Measurements from ENCODE around the gene IVL.

The IVL gene

GRCh38 chr1:152899883-152900282, 8.5 kb upstream of the IVL start:
- Histone ChIP-seq H3K27ac (ENCODE audit: low read depth, low read length) (no peak overlapping the region), H3K27me3 (ENCODE audit: insufficient read depth, low read length) (no peaks in the 10 kb centered on the region), H3K9ac (ENCODE audit: low read depth, low read length) (no peak overlapping the region), H3K4me1 (ENCODE audit: insufficient read depth, low read length) (no peaks in the 10 kb centered on the region), H3K9me3 (ENCODE audit: insufficient read depth, low read depth, low read length) (peaks cover 90% of the 10 kb centered on the region), H3K4me3 (ENCODE audit: low read length) (no peak overlapping the region), H3K36me3 (ENCODE audit: insufficient read depth, low read length) (no peaks in the 10 kb centered on the region)
- 53% methylated on average over 2 of the region's 2 CpGs for WGBS

- WGBS: 86% methylated on average over 5 of the region's 5 CpGs
- no peak overlapping the region for H3K4me3 ChIP-seq (ENCODE audit: low read length)
Observed at GRCh38 chr1:152901631-152902030, 6.7 kb upstream of the IVL start.

GRCh38 chr1:152902636-152903035, 5.7 kb upstream of the IVL start:
- no peak overlapping the region for H3K4me3 ChIP-seq (ENCODE audit: low read length)
- no peak overlapping the region for H3K27ac ChIP-seq (ENCODE audit: low read depth, low read length)
- no peak overlapping the region for H3K9ac ChIP-seq (ENCODE audit: low read depth, low read length)
- H3K27me3 ChIP-seq (ENCODE audit: insufficient read depth, low read length): no peaks in the 10 kb centered on the region
- H3K4me1 ChIP-seq (ENCODE audit: insufficient read depth, low read length): no peaks in the 10 kb centered on the region
- H3K9me3 ChIP-seq (ENCODE audit: insufficient read depth, low read depth, low read length): peaks cover 82% of the 10 kb centered on the region
- H3K36me3 ChIP-seq (ENCODE audit: insufficient read depth, low read length): no peaks in the 10 kb centered on the region
- 60% methylated on average over 3 of the region's 4 CpGs for WGBS

More at GRCh38 chr1:152901631-152902030, 6.7 kb upstream of the IVL start:
- Histone ChIP-seq H3K36me3 (ENCODE audit: insufficient read depth, low read length) (no peaks in the 10 kb centered on the region), H3K9me3 (ENCODE audit: insufficient read depth, low read depth, low read length) (peaks cover 84% of the 10 kb centered on the region), H3K9ac (ENCODE audit: low read depth, low read length) (no peak overlapping the region), H3K27ac (ENCODE audit: low read depth, low read length) (no peak overlapping the region), H3K4me1 (ENCODE audit: insufficient read depth, low read length) (no peaks in the 10 kb centered on the region), H3K27me3 (ENCODE audit: insufficient read depth, low read length) (no peaks in the 10 kb centered on the region)

- no peak overlapping the region for H3K4me3 ChIP-seq (ENCODE audit: low read length)
- 74% methylated on average over 6 of the region's 7 CpGs for WGBS
Observed at GRCh38 chr1:152904688-152905440, 3.5 kb upstream of the IVL start.

GRCh38 chr1:152906023-152906565, 2.3 kb upstream of the IVL start:
- Histone ChIP-seq H3K27me3 (ENCODE audit: insufficient read depth, low read length) (no peaks in the 10 kb centered on the region), H3K4me1 (ENCODE audit: insufficient read depth, low read length) (no peaks in the 10 kb centered on the region), H3K9me3 (ENCODE audit: insufficient read depth, low read depth, low read length) (peaks cover 88% of the 10 kb centered on the region), H3K4me3 (ENCODE audit: low read length) (no peak overlapping the region), H3K27ac (ENCODE audit: low read depth, low read length) (no peak overlapping the region), H3K9ac (ENCODE audit: low read depth, low read length) (no peak overlapping the region), H3K36me3 (ENCODE audit: insufficient read depth, low read length) (no peaks in the 10 kb centered on the region)
- 71% methylated on average over 5 of the region's 5 CpGs for WGBS

More at GRCh38 chr1:152904688-152905440, 3.5 kb upstream of the IVL start:
- Histone ChIP-seq H3K27me3 (ENCODE audit: insufficient read depth, low read length) (no peaks in the 10 kb centered on the region), H3K4me1 (ENCODE audit: insufficient read depth, low read length) (no peaks in the 10 kb centered on the region), H3K36me3 (ENCODE audit: insufficient read depth, low read length) (no peaks in the 10 kb centered on the region), H3K9ac (ENCODE audit: low read depth, low read length) (no peak overlapping the region), H3K9me3 (ENCODE audit: insufficient read depth, low read depth, low read length) (peaks cover 86% of the 10 kb centered on the region), H3K27ac (ENCODE audit: low read depth, low read length) (no peak overlapping the region)

GRCh38 chr1:152909206-152909605, 860 bp downstream of the IVL start:
- Histone ChIP-seq H3K27ac (ENCODE audit: low read depth, low read length) (no peak overlapping the region), H3K9ac (ENCODE audit: low read depth, low read length) (no peak overlapping the region), H3K27me3 (ENCODE audit: insufficient read depth, low read length) (no peaks in the 10 kb centered on the region), H3K9me3 (ENCODE audit: insufficient read depth, low read depth, low read length) (peaks cover 82% of the 10 kb centered on the region), H3K4me1 (ENCODE audit: insufficient read depth, low read length) (no peaks in the 10 kb centered on the region), H3K36me3 (ENCODE audit: insufficient read depth, low read length) (no peaks in the 10 kb centered on the region), H3K4me3 (ENCODE audit: low read length) (no peak overlapping the region)
- 76% methylated on average over 3 of the region's 3 CpGs for WGBS

GRCh38 chr1:152912471-152912870, 4.1 kb downstream of the IVL start:
- H3K4me3 ChIP-seq (ENCODE audit: low read length): no peak overlapping the region
- H3K27ac ChIP-seq (ENCODE audit: low read depth, low read length): no peak overlapping the region
- peaks cover 82% of the 10 kb centered on the region for H3K9me3 ChIP-seq (ENCODE audit: insufficient read depth, low read depth, low read length)
- WGBS: 68% methylated on average over 1 of the region's 1 CpG
- H3K36me3 ChIP-seq (ENCODE audit: insufficient read depth, low read length): no peaks in the 10 kb centered on the region
- H3K4me1 ChIP-seq (ENCODE audit: insufficient read depth, low read length): no peaks in the 10 kb centered on the region
- H3K27me3 ChIP-seq (ENCODE audit: insufficient read depth, low read length): no peaks in the 10 kb centered on the region
- no peak overlapping the region for H3K9ac ChIP-seq (ENCODE audit: low read depth, low read length)

- H3K4me3 ChIP-seq (ENCODE audit: low read length): no peak overlapping the region
- no peak overlapping the region for H3K27ac ChIP-seq (ENCODE audit: low read depth, low read length)
- H3K4me1 ChIP-seq (ENCODE audit: insufficient read depth, low read length): no peaks in the 10 kb centered on the region
- H3K36me3 ChIP-seq (ENCODE audit: insufficient read depth, low read length): no peaks in the 10 kb centered on the region
- no peak overlapping the region for H3K9ac ChIP-seq (ENCODE audit: low read depth, low read length)
- H3K9me3 ChIP-seq (ENCODE audit: insufficient read depth, low read depth, low read length): peaks cover 82% of the 10 kb centered on the region
- no peaks in the 10 kb centered on the region for H3K27me3 ChIP-seq (ENCODE audit: insufficient read depth, low read length)
- WGBS: 37% methylated on average over 5 of the region's 5 CpGs
Observed at GRCh38 chr1:152912900-152913299, 4.6 kb downstream of the IVL start.

GRCh38 chr1:152917794-152918193, 9.4 kb downstream of the IVL start:
- Histone ChIP-seq H3K4me3 (ENCODE audit: low read length) (no peak overlapping the region), H3K27me3 (ENCODE audit: insufficient read depth, low read length) (no peaks in the 10 kb centered on the region), H3K9ac (ENCODE audit: low read depth, low read length) (no peak overlapping the region), H3K27ac (ENCODE audit: low read depth, low read length) (no peak overlapping the region), H3K9me3 (ENCODE audit: insufficient read depth, low read depth, low read length) (peaks cover 76% of the 10 kb centered on the region), H3K36me3 (ENCODE audit: insufficient read depth, low read length) (no peaks in the 10 kb centered on the region), H3K4me1 (ENCODE audit: insufficient read depth, low read length) (no peaks in the 10 kb centered on the region)
- 29% methylated on average over 2 of the region's 3 CpGs for WGBS

GRCh38 chr1:152919071-152919470, 10.7 kb downstream of the IVL start:
- H3K4me3 ChIP-seq (ENCODE audit: low read length): no peak overlapping the region
- H3K27ac ChIP-seq (ENCODE audit: low read depth, low read length): no peak overlapping the region
- no peaks in the 10 kb centered on the region for H3K36me3 ChIP-seq (ENCODE audit: insufficient read depth, low read length)
- no peaks in the 10 kb centered on the region for H3K27me3 ChIP-seq (ENCODE audit: insufficient read depth, low read length)
- H3K9me3 ChIP-seq (ENCODE audit: insufficient read depth, low read depth, low read length): peaks cover 76% of the 10 kb centered on the region
- H3K4me1 ChIP-seq (ENCODE audit: insufficient read depth, low read length): no peaks in the 10 kb centered on the region
- no peak overlapping the region for H3K9ac ChIP-seq (ENCODE audit: low read depth, low read length)

- Histone ChIP-seq H3K9ac (ENCODE audit: low read depth, low read length) (no peak overlapping the region), H3K4me3 (ENCODE audit: low read length) (no peak overlapping the region), H3K36me3 (ENCODE audit: insufficient read depth, low read length) (no peaks in the 10 kb centered on the region), H3K4me1 (ENCODE audit: insufficient read depth, low read length) (no peaks in the 10 kb centered on the region), H3K9me3 (ENCODE audit: insufficient read depth, low read depth, low read length) (peaks cover 79% of the 10 kb centered on the region), H3K27ac (ENCODE audit: low read depth, low read length) (no peak overlapping the region), H3K27me3 (ENCODE audit: insufficient read depth, low read length) (no peaks in the 10 kb centered on the region)
- WGBS: 81% methylated on average over 2 of the region's 2 CpGs
Observed at GRCh38 chr1:152924191-152924590, 15.8 kb downstream of the IVL start.

All from HUES64 (cell line).